ENCODE data around the gene YAP1.

The YAP1 gene

DNA sequence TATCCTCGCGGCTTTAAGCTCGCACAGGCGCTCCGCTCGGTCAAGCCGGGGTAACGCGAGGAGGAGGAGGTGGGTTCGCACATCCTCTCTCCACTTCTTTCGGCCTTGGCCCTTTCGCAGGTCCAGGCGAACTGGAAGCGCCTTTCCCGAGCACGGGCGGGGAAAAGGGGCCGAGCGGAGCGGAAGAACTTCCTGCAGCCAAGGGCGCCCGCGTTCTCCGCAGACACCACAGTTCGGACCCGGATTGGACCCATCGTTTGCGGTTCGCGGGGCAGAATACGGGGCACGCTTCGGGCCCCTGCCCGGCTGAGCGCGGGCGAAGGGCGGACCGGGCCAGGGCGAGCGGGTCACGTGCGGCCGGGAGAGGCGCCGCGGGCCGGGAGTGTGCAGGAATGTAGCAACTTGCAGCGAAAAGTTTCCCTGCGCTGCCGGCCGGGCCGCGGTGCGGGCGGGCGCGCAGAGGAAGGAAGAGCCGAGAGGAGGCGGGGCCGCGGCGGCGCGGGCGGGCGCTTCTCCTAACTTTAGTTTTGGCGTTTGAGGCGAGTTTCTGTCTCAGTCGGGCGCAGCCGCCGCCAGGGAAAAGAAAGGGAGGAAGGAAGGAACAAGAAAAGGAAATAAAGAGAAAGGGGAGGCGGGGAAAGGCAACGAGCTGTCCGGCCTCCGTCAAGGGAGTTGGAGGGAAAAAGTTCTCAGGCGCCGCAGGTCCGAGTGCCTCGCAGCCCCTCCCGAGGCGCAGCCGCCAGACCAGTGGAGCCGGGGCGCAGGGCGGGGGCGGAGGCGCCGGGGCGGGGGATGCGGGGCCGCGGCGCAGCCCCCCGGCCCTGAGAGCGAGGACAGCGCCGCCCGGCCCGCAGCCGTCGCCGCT lies at the start of gene YAP1:
Gene YAP1, plus strand, starts transcription at position 552 of the 865 bp plus-strand sequence. CDS start 402 bp downstream, outside the sequence.
- DNase-seq (ENCODE audit: low read depth), result peak; percentile 28

DNA sequence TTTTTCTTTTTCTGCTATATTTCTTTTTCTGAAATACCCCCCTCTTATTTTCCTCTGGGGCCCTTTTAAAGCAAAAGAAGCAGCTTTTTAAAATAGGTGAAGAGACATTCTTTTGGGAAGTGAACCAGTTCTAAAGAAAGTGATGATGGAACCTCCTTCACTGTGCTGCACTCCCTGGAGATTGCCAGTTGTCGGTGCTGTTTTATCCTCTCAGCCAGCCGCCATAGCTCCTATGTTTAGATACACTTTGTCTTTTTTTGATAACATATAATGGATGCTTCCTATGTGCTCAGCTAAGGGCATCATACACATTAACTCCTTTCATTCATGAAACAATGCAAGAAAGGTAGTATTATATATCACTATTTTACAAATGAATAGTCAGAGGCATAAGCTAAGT lies 49.0 kb upstream of the YAP1 start:
- no peak for DNase-seq (ENCODE audit: low read depth)

DNA sequence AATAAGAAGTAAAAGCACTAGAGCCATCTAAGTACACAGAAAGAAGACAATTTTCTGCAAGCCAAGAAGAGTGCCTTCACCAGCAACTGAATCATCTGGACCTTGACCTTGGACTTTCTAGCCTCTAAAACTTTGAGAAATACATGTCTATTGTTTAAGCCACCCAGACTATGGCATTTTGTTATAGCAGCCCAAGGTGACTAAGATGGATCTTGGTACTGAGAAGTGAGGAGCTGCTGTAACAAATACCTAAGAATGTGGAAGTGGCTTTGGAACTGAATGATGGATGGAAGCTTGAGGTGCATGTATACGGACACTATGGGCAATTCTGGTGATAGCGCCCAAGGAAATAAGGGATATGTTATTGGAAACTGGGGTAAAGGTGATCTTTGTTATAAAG lies 48.1 kb upstream of the YAP1 start:
- DNase-seq (ENCODE audit: low read depth), result no peak

DNA sequence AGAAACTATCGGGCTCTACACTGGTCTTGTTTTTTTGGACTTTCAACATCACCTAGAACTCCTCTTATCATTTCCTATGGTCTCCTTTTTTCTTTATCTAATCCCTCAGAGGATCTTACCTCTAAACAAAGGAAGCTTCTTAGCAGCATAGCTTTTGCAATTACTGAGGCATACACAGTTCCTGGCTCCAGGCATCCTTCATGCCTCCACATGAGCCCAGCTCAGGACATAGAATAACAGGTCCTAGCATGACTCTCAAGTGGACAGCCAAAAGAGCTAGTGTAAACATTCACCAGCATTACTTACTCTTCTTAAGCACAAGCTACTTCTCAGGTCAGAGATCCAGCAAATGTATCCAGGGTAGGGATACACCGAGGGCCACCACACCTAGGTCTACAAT lies 45.9 kb upstream of the YAP1 start:
- no peak for DNase-seq (ENCODE audit: low read depth)

DNA sequence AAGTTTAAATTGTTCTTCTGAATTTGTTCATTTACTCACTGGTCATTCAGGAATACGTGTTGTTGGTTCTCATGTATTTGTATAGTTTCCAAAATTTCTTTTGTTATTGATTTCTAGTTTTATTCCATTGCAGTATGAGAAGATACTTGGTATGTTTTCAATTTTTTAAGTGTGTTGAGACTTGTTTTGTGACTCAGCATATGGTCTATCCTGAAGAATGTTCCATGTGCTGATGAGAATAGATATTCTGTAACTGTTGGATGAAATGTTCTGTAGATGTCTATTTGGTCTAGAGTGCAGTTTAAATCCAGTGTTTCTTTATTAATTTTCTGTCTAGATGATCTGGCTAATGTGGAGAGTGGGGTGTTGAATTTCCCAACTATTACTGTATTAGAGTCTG lies 39.5 kb upstream of the YAP1 start:
- DNase-seq (ENCODE audit: low read depth), result no peak

DNA sequence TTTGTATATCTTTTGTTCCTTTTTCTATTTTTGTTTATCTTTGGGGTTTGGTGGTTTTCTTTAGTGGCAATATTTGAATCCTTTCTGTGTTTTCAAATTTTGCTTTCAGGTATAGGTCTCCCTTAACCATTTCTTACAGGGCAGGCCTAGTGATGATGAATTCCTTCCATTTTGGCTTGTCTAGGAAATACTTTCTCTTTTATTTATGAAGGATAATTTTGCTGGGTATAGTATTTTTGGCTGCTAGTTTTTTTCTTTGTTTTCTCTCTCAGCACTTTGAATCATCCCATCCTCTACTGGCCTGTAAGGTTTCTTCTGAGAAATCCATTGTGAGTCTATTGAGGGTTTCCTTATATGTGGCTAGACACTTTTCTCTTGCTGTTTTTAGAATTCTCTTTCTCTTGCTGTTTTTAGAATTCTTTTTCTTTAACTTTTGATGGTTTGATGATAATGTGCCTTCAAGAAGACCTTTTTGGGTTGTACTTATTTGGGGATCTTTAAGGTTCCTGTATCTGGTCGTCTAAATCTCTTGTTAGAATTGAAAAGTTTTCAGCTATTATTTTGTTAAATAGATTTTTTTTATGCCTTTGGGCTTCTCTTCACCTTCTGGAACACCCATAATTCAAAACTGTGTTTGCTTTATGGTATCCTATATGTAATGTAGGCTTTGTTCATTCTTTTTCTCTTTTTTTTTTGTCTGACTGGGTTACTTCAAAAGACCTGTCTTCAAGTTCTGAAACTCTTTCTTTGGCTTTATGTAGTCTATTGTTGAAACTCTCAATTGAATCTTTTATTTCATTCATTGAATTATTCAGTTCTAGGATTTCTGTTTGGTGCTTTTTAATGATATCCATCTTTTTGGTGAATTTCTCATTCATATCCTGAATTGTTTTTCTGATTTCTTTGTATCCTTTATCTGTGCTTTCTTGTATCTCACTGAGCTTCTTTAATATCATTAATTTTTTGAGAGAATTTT lies 38.5 kb upstream of the YAP1 start:
- no peak for DNase-seq (ENCODE audit: low read depth)

DNA sequence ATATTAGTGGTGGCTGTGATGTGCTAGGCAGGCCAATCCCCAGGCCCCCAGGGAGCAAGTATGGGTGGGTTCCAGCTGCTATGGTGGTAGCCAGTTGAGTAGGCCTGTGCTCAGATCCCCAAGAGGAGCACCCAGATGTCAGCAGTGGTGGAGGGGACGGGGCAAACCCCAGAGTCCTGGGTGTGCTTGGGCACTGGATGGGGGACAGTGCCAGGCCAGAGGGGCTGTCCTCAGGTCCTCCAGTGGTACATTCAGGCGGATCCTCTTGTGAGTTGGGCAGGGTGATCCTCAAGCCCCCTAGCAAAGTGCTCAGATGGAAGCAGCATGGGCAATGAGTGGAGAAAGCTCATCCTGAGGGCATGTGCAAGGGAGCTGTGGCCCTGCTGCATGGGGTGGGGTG lies 37.0 kb upstream of the YAP1 start:
- no peak for DNase-seq (ENCODE audit: low read depth)

DNA sequence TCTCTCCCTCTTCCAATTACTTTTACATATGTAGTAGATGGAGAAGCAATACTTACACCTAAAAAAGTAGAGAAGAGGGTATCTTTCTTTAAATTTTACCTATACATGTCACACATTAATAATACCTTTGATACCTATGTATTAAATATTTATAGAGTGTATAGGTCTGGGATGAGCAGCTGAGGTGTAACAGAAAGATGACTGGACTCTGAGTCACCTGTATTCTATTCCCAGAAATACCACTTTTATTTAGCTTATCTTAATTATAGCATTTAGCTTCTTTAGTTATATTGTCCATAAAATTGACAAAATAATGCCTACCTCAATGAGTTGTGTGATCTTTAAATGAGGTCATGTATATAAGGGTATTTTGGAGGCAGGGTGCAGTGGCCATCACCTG lies 30.6 kb upstream of the YAP1 start:
- no peak for DNase-seq (ENCODE audit: low read depth)

DNA sequence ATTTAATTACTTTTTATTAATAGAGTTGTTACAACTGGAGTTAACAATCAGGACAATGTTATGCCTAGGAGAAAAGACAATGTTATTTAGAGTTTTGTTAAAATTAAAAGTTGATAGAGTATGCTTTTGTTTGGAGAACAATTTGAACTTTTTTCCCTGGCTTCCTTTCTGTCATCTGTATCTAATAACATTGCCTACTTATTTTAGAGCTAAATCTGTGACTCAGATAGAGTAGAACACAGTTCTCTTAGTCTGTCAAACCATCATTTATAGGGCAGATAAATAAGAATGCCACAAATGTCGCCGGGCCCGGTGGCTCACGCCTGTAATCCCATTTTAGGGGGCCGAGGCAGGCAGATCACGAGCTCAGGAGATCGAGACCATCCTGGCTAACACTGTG lies 28.9 kb upstream of the YAP1 start:
- no peak for DNase-seq (ENCODE audit: low read depth)

DNA sequence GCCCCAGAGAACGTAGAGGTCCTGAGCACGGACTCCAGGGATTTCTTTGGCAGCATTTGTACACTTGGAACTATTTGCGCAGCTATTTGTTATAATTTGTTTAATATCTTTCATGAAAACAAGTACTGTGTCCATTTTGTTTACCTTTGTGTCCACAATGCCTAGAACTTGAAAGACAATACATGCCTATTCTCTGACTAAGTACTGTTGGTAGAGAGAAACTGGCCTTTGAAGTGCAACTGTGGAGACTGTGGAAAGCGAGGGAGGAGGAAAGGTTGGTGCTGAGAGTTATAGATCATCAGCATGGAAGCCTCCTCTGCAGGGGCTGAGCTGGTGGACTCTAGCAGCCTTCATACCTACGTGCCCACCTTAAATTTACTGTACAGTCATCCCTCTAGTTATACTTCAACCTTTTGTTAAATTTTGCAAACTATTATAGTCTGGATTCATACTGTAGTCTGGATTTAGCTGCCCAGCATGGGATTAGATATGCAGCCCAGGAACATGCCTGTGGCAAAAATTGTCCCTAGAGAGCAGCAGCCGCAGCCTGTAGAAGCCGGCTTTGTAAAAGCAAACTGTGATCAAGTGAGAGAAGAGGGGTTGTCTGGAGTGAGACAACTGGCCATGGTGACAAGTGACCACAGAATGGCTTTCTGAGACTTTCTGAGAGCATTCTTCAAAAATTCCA lies 24.2 kb upstream of the YAP1 start:
- no peak for DNase-seq (ENCODE audit: low read depth)

DNA sequence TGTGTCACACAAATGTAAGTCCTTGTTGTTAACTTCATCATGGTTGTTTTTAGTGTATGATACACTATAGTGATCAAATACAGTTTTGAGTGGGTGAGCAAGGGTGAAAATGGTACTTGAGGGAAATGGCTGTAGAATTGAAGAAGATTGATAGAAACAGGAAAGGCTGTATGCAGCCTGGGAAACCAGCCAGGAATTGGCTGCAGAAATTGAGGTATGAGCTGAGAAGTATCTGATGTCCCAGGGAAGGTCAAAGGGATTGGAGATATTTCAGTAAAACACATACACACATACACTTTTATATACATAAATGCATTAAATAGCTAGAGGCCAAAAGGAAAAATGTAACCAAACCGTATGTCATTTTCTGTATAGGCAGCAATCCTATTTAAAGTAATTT lies 13.1 kb upstream of the YAP1 start:
- no peak for DNase-seq (ENCODE audit: low read depth)

DNA sequence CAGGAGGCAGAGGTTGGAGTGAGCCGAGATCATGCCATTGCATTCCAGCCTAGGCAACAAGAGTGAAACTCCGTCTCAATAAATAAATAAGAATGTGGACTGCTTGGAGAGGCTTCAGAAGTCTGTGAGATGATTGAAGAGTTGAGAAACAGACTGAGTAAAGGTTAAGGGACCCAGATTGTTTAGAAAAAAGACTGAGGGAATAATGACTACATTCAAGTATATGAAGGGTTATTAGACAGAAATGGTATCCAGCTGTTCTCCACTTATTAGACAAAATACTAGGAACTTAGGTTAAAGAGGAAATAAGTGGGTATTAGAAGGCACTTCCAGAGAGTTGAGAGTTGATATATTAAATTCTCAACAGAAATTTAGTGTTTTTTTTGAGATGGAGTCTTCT lies 10.5 kb upstream of the YAP1 start:
- no peak for DNase-seq (ENCODE audit: low read depth)

DNA sequence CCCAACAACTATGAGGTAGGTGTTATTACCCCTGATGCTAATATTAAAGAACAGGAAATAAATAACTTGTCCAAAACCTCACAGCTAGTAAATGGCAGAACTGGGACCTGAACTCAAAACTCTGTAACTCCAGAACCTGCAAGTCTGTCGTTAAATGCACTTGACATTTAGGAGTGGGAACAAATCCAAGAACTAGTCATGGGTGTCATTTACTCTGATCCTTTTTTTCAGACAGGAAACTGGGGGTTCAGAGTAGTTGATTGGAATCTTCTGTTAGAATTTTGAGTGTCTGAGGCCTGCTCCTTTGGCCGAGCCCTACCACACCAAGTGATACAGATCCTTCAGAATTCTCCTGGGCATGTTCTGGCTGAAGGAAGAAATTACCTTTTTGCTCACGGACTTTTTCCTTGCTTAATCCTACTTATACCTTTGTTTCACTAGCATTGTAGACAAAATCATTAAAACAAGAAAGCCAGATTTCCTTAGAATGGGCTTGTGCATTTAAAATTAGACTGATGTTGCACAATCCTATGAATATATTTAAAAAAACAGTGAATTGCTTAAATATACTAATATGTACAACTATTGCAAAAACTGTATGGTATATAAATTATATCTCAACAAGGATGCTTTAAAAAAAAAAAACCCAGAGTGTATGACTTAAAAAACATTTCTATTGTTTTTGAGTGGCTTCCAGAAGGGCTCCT lies 1.4 kb upstream of the YAP1 start:
- no peak for DNase-seq (ENCODE audit: low read depth)

DNA sequence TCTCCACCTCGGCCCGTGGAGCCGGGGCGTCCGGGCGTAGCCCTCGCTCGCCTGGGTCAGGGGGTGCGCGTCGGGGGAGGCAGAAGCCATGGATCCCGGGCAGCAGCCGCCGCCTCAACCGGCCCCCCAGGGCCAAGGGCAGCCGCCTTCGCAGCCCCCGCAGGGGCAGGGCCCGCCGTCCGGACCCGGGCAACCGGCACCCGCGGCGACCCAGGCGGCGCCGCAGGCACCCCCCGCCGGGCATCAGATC lies 439 bp downstream of the YAP1 start:
- no peak for DNase-seq (ENCODE audit: low read depth)

DNA sequence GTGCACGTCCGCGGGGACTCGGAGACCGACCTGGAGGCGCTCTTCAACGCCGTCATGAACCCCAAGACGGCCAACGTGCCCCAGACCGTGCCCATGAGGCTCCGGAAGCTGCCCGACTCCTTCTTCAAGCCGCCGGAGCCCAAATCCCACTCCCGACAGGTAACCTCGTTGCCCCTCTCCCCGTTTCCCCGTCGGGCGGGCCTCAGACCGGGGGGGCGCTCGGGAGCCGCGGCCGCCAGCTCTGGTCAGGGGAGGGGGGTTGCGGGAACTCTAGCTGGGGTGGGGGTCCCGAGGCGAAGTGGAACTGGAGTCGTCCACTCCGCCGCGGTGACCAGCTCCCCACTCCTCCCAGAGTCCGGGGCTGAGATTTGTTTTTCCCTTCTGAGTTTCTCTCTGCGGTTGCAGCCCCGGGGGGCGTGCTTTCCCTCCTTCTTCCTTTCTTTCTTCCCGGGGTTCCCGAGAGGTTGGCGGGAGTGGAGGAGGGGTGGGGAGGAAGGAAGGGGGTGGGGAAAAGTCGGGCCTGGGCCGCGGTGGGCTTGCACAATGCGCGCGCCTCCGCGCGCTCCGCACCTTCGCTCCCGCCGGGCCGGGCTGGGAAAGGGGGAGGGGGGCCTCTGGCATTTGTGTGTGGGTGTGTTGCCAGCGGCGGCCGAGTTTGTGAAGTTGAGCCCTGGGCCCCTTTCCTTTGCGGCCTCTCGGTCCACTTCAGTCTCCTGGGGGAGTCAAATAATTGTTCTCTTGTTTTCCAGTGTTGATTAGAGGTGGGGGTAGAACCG lies 952 bp downstream of the YAP1 start:
- no peak for DNase-seq (ENCODE audit: low read depth)

DNA sequence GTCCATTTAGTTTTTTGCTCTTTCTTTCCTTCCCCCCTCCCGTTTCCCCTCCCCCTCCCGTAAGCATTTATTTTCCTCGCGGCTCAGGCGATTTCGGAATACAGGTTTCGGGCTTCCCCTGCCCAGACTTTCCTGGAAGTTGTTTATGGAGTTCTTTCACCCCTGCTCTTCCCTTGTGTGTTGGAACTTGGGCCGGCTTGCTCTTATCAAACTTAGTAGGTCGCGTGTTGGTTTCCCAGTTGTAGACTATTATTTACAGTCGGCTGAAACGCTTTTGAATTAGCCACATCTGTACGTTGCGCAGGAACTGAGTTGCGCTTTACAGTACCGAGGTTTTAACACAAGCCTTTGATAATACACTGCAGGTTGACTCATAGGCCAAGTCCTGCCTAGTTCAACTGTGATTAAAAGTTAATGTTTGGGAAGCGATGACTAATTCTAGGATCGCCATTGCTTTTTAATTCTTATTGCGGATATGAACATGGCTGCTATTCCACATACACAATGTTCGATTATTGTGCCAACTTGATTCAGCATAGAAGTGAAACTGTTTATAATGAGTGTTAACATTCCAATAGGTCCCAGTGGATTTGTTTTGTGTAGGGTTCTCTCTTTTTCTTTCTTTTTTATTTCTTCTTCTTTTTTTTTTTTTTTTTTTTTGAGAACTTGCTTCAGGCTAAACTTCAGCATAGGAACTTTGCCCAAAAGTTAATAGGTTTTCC lies 1.7 kb downstream of the YAP1 start:
- DNase-seq (ENCODE audit: low read depth), result no peak

DNA sequence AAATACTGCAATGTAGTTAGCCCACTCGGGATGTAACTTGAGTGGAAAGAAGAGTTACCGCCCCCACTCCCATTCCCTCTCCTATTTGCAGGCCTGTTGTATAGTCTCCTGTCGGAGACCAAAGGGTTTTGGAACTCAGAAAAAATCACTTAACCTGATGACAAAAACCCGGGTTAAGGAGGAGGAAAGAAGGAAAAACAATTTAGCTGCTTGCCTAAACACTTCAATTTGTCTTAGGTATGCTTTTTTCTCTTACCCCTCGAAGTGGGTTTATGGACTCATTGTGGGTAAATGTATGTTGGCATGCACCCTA lies 2.2 kb downstream of the YAP1 start:
- no peak for DNase-seq (ENCODE audit: low read depth)

DNA sequence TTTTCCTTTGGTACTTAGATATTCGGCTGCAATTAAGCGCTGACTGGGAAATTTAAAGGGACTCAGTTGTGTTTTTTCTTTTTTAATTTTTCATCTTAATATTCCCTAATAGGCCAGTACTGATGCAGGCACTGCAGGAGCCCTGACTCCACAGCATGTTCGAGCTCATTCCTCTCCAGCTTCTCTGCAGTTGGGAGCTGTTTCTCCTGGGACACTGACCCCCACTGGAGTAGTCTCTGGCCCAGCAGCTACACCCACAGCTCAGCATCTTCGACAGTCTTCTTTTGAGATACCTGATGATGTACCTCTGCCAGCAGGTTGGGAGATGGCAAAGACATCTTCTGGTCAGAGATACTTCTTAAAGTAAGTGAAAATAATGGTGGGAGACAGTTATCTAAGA lies 3.8 kb downstream of the YAP1 start:
- DNase-seq (ENCODE audit: low read depth), result no peak

DNA sequence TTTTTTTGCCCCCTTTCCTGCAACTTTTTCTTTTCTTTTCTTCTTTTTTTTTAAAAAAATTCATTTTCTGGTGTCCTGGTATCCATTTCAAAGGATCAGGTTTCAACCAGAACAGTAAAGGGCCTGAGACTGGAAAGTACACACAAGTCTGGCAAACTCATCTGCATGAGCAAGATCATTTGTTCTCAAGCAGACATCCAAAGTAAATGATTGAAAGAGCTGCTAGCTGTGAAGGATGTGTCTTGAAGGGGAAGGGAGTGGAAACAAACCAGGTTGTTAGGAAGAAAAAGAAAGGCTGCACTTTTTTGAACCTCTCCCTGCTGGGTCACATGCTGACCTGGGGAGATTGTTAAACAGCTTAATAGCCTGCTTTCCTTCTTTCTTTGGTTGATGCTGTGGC lies 5.3 kb downstream of the YAP1 start:
- no peak for DNase-seq (ENCODE audit: low read depth)

DNA sequence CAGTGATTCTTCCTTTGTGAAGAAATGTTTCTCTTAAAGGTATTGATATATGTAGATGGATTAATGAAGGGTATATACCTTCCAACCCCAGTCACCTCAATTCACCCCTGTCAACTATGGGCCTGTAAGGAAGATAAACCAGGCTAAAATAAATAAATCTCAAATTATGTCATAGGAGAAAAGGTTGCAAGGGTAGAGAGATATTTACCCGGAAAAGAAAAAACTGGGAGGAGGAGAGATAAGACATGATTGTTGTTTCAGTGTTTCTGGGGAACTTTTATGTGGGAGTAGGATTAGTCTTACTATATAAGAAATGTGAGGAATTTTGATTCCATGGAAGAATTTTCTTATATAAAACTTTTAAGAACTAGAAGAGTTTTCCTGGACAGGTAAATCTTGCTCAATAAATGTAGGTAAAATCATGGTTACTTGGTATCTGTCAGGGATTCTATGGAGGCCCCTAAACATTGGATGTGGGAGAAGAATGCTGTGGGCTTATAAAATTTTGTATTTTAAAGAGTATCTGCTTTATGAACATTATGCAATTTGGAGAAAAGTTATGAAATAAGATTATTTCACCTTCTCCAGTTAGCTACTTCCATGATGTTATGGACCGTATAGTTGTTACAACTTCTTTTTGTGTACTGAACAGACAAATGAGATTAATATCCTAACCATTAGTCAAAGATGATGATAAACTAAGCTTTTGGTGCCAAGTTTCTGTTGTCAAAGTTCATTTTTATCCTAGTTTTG lies 6.4 kb downstream of the YAP1 start:
- no peak for DNase-seq (ENCODE audit: low read depth)
